H7 (cell line): ENCODE results near the gene HTR3D. TPM values are rescaled to one million over a fixed set of nuclear protein-coding genes. Genes with fewer than 3 reads are reported as not detected.

Experiments used
- DNase-seq: peaks from one replicate; pipeline ENCODE4 v3.0.0; 2012
- H3K27me3 ChIP-seq: 2 replicates; pipeline ENCODE4 v1.6.0; 2011; ENCODE audit warnings: mild to moderate bottlenecking, low read length; ENCODE audit not compliant: control insufficient read depth, insufficient read depth
- H3K36me3 ChIP-seq: replicated peaks from 2 replicates; pipeline ENCODE4 v1.5.1; 2011; ENCODE audit warnings: low read length; ENCODE audit not compliant: control insufficient read depth, insufficient read depth
- H3K4me3 ChIP-seq: 2 replicates; pipeline ENCODE4 v1.5.1; 2011; ENCODE audit warnings: low read depth, mild to moderate bottlenecking, control low read depth, low read length, moderate library complexity; ENCODE audit not compliant: insufficient read depth
- total RNA-seq: library from RNA; depleted of rRNA; stranded (reverse); fragments of >200 nt; shearing (Covaris generic); gene quantifications from 2 replicates; pipeline ENCODE4 v1.2.3, GENCODE V29; 2014; rRNA removed

The HTR3D gene, protein sequence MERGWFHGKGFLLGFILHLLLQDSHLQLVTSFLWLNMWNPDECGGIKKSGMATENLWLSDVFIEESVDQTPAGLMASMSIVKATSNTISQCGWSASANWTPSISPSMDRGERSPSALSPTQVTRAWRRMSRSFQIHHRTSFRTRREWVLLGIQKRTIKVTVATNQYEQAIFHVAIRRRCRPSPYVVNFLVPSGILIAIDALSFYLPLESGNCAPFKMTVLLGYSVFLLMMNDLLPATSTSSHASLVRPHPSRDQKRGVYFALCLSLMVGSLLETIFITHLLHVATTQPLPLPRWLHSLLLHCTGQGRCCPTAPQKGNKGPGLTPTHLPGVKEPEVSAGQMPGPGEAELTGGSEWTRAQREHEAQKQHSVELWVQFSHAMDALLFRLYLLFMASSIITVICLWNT
- total RNA-seq: not detected in 2 replicates

- Histone ChIP-seq H3K36me3 (no peaks in the 10 kb centered on the region), H3K27me3 (no peaks in the 10 kb centered on the region), H3K4me3 (no peak within 1 kb of the TSS)
- DNase-seq: no peak
These were observed at the start of gene HTR3D for GRCh38 chr3:184031187-184031792. HTR3D (plus strand) TSS chr3:184031742; CDS start chr3:184031742, 0 bp downstream.

GRCh38 chr3:183981990-183982644 lies 49.4 kb upstream of the HTR3D start:
- Histone ChIP-seq H3K36me3 (peaks cover 7% of the 10 kb centered on the region), H3K4me3 (no peak overlapping the region), H3K27me3 (no peaks in the 10 kb centered on the region)
- DNase-seq: no peak

GRCh38 chr3:183984127-183984740 lies 47.3 kb upstream of the HTR3D start:
- Histone ChIP-seq H3K27me3 (no peaks in the 10 kb centered on the region), H3K4me3 (no peak overlapping the region), H3K36me3 (peaks cover 9% of the 10 kb centered on the region)
- no peak for DNase-seq

DNA sequence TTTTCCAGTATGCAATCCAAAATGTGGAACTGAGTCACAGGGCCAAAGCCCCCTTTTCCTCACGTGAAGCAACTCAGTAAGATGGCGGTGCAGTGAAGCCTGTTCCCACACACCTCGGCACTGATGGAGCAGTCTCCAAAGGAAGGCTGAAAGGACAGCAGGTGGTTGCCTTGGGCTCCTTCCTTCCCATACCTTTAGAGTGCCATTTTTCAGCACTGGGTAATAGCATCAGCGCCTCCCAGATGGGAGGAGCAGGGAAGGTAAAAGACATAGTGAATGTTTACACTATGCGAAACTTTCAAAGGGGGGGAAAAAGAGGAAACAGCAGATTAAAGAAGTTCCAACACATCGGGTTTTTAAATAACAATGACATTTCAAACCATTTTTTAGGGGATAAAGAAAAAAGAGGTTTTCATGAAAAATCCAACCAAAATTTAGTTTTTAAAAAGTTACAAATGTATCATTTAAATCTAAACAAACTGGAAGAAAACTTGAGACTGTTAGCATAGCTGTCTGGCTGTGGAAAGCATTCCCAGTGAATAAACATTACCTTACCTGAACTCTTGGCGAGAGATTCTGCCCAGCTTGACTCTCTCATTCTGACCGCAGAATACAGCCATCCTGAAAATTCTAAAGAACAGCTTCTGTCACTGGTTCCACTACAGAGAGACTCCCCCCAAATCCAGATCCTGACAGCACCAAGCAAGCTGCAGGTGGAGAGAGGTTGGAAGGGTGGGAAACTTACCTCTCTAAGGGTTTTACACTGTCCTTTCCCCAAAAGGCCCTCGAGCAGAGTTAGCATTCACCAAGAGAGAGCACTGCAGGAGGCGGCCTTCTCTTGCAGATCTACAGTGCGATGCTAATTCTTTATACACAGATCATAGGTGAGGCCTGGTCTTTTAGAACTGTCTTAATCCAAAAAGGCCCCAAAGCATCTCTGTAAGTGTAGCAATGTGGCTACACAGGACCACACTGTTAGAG lies 46.5 kb upstream of the HTR3D start:
- no peaks in the 10 kb centered on the region for H3K27me3 ChIP-seq
- H3K4me3 ChIP-seq: no peak overlapping the region
- peak; percentile 45 for DNase-seq
- H3K36me3 ChIP-seq: peaks cover 9% of the 10 kb centered on the region

DNA sequence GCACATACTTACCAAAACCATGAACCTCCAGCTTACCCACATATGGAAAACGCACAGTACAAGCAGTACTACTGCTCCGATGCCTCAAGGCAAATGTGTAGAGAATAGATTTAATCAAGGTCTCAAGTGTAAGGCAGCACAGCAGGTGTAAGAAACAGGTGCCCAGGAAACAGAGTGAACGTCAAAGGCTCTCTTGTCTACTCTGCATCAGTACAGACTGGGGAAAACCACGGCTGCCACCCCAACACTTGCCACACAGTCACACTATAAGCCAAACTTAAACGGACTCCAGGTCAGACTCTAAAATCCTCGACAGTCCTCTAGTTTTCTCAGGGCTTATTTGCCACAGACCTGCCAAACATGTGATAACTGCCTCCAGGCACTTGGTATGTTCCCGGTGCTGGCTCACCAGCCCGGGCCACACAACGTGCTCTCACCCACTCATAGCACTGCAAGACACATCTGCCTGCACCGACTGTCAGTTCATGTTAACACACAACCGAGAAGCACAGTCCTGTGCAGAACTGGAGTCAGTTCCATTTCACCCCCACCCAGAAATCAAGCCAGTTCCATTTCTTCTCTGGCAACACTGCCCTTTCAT lies 44.4 kb upstream of the HTR3D start:
- no peaks in the 10 kb centered on the region for H3K27me3 ChIP-seq
- no peak for DNase-seq
- no peak overlapping the region for H3K4me3 ChIP-seq
- peaks cover 8% of the 10 kb centered on the region for H3K36me3 ChIP-seq

GRCh38 chr3:183988216-183988790 lies 43.2 kb upstream of the HTR3D start:
- no peak for DNase-seq
- Histone ChIP-seq H3K27me3 (no peaks in the 10 kb centered on the region), H3K36me3 (peaks cover 4% of the 10 kb centered on the region), H3K4me3 (no peak overlapping the region)

GRCh38 chr3:183991403-183991802 lies 40.1 kb upstream of the HTR3D start:
- peaks cover 4% of the 10 kb centered on the region for H3K36me3 ChIP-seq
- H3K4me3 ChIP-seq: no peak overlapping the region
- H3K27me3 ChIP-seq: no peaks in the 10 kb centered on the region
- DNase-seq: no peak

GRCh38 chr3:184001761-184002160 lies 29.8 kb upstream of the HTR3D start:
- DNase-seq: no peak
- Histone ChIP-seq H3K27me3 (no peaks in the 10 kb centered on the region), H3K36me3 (no peaks in the 10 kb centered on the region), H3K4me3 (no peak overlapping the region)

DNA sequence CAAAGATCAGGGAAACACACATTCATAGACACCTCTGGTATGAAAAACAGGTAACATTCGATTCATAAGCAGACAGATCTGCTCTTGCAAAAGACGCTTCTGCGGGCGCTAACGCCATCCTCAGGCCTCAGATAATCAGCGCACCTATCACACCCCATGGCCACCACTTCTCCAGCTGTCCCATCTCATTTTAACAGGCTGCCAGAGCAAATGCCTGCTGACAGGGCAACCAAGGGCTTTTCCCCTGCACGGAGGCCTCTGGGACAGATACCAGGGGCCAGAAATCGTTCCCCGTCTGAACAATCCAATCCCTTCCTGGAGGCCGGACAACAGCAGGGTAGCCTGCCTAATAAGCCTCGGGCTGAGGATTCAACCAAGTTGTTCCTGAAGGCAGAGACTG lies 29.1 kb upstream of the HTR3D start:
- no peak for DNase-seq

GRCh38 chr3:184003187-184003967 lies 28.2 kb upstream of the HTR3D start:
- Histone ChIP-seq H3K27me3 (no peaks in the 10 kb centered on the region), H3K4me3 (no peak overlapping the region), H3K36me3 (no peaks in the 10 kb centered on the region)
- no peak for DNase-seq

More for the DNA sequence above, 29.1 kb upstream of the HTR3D start:
- no peaks in the 10 kb centered on the region for H3K36me3 ChIP-seq
- H3K27me3 ChIP-seq: no peaks in the 10 kb centered on the region
- H3K4me3 ChIP-seq: no peak overlapping the region

DNA sequence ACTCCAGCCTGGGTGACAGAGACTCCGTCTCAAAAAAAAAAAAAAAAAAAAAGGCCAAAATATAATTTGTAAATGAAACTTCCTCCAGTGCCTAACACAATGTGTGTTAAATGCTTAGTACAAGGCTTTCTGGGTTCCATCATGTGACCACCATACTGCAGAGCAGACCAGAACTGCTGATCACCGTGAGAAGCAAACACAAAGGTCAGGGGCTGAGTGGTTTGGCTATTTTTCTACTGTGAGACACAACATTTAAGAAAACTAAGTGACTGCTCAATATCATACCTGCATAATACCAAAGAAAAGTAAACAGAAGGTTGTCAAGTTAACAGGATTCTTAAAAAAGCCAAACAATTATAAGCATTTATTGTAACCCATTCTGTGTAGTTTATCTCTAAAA lies 27.1 kb upstream of the HTR3D start:
- DNase-seq: no peak
- Histone ChIP-seq H3K36me3 (no peaks in the 10 kb centered on the region), H3K4me3 (no peak overlapping the region), H3K27me3 (no peaks in the 10 kb centered on the region)

- peak; percentile 54 for DNase-seq
- Histone ChIP-seq H3K4me3 (no peak overlapping the region), H3K36me3 (no peaks in the 10 kb centered on the region), H3K27me3 (no peaks in the 10 kb centered on the region)
These were observed 25.5 kb upstream of the HTR3D start for GRCh38 chr3:184005941-184006507.
